NCI-H146 treated with DMSO at 0.1 percent for 48 hours (cell line): ENCODE data around the gene PTGES2.

Source experiments
- DNase-seq: peaks from one replicate; lab custom pipeline; 2025; ENCODE audit not compliant: unreplicated experiment; lab: John Stamatoyannopoulos, UW

Gene PTGES2

GRCh38 chr9:128103589-128103962 is 24.0 kb downstream of the PTGES2 start:
- DNase-seq = peak; percentile 19

GRCh38 chr9:128102861-128103588 is 24.5 kb downstream of the PTGES2 start:
- no peak for DNase-seq

GRCh38 chr9:128102196-128102595 is 25.3 kb downstream of the PTGES2 start:
- no peak for DNase-seq

GRCh38 chr9:128101690-128102089 is 25.8 kb downstream of the PTGES2 start:
- no peak for DNase-seq

GRCh38 chr9:128101231-128101661 is 26.3 kb downstream of the PTGES2 start:
- DNase-seq = no peak

- no peak for DNase-seq
Observed at GRCh38 chr9:128100581-128100980, 26.9 kb downstream of the PTGES2 start.

- DNase-seq = no peak
Observed at GRCh38 chr9:128099932-128100491, 27.5 kb downstream of the PTGES2 start.

- no peak for DNase-seq
Observed at GRCh38 chr9:128099231-128099931, 28.1 kb downstream of the PTGES2 start.

- DNase-seq = peak; percentile 59
Observed at GRCh38 chr9:128098297-128099230, 29.0 kb downstream of the PTGES2 start.

GRCh38 chr9:128097543-128098296 is 29.8 kb downstream of the PTGES2 start:
- DNase-seq = no peak

GRCh38 chr9:128096616-128097536 is 30.7 kb downstream of the PTGES2 start:
- no peak for DNase-seq

- no peak for DNase-seq
Observed at GRCh38 chr9:128094950-128095544, 32.5 kb downstream of the PTGES2 start.

GRCh38 chr9:128094166-128094949 is 33.2 kb downstream of the PTGES2 start:
- DNase-seq = peak; percentile 49

- DNase-seq = no peak
Observed at GRCh38 chr9:128093011-128093410, 34.5 kb downstream of the PTGES2 start.

- DNase-seq = no peak
Observed at GRCh38 chr9:128092199-128092977, 35.1 kb downstream of the PTGES2 start.

- DNase-seq = no peak
Observed at GRCh38 chr9:128091571-128091970, 36.0 kb downstream of the PTGES2 start.

GRCh38 chr9:128091144-128091543 is 36.4 kb downstream of the PTGES2 start:
- no peak for DNase-seq
